IPS DF 4.7 (cell line): Measurements from ENCODE around the gene C19orf25.
"Not testable (repeated sequence)": the region's sequence is repeated elsewhere in the genome, so short reads cannot be mapped to it uniquely, and the experiment has no call there.

Experiments used
- DNase-seq: peaks from one replicate; pipeline ENCODE4 v3.0.0-alpha.2; 2013; ENCODE audit warnings: low spot score; ENCODE audit errors: extremely low read depth

C19orf25 gene

DNA sequence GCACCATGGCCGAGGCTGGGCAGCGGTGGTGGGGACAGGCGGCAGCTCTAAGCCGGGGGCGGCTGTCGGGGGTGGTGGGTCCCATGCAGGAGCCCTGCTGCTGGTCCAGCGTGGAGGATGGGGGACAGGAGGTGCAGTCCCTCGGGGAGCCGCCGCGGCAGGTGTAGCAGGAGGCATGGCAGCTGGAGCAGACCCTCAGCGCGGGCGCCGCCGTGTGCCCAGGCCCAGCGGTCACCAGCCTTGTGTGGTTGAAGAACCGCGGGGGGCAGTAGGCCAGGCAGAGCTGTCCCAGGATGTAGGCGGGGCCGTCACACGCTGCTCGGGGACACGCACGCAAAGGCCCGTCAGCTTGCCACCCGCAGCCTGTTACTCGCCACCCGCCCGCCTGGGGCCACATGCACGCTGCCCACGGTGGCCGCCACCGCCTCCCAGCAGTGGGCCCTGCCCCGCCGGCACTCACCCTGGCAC, 2.9 kb upstream of the C19orf25 start:
- no peak for DNase-seq

DNA sequence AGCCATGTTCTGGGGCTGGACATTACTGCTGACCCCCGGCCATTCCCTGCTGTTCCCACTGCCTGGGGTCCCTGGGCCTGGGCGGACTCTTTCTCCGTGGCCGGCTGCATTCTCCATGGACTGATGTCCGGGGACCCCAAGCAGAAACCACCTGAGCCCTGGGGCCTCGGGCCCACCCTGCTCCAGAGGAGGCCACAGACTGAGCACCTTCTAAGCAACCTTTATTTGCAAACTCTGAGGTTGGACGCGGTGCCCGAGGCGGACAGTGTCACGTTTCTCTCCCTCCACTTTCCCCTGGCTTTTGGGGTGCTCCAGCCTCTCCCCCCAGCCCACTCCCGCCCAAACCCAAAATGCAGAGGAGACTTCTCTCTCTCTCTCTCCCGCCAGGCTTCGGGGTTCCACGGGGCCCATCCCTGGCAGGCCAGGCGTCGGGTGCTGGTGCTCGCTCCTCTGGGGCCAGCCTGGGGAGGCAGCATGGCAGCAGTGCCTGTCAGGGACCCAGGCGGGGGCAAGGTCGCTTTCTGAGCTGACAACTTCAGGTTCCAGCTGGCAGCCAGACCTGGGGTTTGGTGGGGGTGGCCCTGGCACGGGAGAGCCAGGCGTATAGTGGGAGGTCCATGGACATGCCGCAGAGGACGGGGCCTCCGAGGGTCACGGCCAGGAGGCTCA, 2.3 kb upstream of the C19orf25 start:
- DNase-seq, result no peak

DNA sequence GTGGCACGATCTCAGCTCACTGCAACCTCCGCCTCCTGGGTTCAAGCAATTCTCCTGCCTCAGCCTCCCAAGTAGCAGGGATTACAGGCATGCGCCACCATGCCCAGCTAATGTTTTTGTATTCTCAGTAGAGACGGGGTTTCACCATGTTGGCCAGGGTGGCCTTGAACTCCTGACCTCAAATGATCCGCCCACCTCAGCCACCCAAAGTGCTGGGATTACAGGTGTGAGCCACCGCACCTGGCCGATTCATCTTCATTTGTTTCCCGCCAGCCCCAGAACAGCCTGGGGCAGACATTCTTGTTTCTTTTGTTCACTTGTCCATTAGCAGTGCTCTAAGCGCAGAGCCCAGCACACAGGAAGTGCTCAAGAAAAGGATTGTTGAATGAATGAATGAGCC, 2.0 kb downstream of the C19orf25 start:
- DNase-seq, result not testable (repeated sequence)

DNA sequence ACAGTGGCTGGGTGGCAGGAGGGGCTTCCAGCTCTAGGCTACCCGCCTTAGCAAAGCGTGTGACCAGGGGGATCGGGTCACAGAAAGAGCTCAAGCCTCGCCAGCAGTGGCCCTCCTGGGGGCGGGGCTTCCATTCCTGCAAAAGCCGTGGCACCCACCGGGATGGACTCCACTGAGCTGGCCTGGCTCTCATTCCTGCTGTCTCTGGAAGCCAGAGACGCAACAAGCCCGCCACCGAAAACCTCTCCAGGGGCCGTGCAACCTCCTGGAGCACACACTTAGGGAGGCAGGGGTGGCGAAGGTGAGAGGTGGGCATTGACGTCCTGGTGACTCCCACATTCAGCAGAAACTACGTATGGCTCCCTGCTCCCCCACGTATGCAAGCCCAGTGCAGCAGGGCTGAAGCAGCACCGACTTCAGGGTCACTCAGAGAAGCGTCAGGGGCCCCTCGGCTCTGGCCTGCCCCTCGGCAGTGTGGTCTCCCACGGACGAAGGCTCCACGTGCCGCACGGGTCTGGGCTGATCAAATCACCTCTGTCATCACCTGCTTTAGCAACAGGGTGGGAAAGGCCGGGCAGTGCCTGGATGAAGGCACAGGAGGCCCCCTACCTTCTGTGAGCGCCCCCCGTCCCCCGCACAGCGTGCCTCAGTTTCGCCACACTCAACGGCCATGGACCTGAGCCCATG, 3.1 kb downstream of the C19orf25 start:
- DNase-seq, result no peak

DNA sequence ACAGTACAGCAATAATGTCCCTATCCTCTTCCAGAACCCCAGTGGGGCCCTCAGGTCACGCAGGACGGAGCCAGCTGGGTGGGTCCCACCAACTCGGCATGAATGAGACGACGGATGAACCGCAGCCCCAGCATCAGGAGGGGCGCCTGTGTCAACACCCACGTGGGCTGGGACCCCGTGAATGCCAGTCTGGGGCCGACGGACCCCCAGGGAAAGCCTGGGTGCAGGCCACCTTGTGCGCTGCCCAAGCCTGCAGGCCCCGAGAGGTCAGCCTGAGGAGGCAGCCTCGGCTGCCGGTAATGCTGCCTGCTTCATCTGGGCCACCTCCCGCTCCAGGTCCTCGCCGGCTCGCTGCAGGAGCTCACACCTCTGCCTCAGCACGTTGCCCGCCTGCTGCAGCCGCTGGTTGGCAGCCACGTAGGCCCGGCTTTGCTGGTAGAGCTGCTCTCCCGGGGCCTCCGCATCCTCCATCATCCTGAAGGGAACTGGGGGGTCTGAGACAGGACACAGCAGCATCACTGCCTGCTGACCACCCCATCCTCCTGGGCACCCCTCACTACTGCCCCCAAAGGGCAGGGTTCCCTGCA, 4.2 kb downstream of the C19orf25 start:
- no peak for DNase-seq

DNA sequence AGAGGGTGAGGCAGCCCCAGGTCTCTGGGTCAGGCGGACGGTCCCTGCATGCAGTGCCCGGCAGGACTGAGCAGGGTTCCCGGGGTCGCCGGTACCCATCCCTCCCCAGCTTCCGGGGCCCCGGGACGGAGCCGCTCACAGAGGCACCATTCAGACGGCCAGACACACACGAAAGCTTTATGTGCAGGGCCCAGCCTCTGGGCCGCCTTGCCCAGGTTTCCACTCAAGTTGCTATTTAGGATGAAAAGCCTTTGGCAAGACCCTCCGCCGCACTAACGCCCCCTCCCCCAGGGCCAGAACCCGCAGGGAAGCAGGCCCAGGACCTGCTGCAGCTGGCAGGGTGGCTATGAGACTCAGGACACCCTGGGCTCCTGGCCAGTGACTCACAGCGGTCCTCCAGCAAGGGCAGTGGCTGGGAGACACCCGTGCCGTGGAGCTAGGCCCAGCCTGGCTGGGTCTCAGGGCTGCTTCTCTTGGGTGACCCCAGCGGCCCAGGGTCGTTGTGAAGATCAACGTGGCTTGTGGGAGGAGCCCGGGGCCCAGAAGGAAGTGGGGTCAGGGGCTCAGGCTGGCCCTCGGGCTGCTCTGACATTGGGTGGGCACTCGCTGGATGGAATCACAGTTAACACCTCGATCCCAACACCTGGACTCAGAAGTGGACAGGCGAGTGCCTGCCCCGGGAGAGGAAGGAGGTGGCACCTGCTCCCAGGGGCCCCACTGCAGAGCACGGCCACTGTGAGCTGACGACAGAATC, 4.8 kb downstream of the C19orf25 start:
- DNase-seq, result no peak

DNA sequence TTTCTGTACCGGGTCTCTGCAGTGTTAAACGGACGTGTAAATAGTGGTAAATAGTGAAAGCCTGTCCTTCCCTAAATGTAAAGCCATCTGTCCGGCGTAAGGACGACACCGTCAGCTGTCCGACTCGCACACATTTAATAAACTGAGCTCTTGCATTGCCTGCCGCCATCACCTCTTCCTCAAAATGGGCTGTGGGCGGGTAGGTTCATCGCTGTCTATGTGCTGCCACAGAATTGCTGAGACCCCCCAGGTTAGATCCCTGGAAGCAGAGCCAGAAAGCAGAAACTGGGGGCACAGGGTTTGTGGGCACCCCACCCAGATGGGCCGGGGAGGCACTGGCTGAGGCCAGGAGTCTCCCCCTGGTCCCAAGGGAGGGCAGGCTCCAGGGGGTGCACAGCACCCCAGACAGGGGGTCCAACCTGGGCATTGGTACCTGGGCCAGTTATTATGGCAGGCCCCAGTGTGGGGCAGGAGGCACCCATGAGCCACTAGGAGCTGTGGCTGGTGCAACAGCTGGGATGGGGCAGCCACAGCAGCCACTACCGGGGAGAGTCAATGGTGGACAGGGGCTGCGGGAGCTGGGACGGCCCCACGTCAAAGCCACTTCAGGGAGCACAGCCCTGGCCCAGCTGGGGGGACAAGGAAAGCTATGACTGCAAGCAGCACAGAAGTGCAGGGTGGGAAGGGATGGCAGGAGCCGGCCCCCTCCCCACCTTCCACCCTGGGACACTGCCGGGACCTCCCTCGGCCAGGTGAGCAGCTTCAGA, 5.7 kb downstream of the C19orf25 start:
- DNase-seq, result no peak

DNA sequence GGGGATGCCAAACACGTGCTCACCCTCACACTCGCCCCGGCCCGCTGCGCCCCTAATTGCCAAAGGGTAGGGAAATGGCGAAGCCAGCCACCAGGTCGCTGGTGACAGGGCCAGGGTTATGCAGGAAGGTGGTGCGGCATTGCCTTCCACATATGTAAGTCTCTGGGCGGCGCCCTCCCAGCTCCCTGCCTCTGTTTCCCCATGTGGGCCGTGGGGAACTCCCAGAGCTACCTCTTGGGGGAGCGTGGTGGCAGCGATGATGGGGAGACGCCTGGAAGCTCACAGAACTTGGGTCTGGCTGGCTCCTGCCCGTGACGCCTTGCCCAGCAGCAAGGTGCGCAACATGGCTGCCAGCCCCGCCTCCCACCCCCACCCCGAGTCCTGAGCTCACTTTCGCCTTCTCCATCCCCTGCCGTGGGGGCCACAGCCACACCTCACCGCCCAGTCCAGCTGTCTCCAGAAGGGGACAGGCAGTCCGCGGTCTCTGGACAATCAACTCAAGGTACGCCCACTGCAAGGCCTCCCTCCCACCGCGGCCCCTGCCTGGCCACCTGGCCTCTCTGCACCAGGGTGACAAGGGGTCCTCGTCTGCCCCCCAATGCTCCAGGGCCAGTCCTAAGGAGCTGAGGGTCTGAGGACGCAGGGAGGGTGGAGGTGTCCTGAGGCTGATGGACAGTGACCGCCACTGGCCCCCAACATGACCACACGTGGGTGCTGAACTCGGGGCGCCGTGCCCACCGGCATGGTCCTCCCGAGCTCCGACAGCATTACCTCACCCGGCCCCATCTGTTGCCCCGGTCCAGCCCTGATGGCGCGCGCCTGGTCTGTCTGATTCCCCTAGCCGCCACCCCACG, 6.6 kb downstream of the C19orf25 start:
- DNase-seq, result no peak

DNA sequence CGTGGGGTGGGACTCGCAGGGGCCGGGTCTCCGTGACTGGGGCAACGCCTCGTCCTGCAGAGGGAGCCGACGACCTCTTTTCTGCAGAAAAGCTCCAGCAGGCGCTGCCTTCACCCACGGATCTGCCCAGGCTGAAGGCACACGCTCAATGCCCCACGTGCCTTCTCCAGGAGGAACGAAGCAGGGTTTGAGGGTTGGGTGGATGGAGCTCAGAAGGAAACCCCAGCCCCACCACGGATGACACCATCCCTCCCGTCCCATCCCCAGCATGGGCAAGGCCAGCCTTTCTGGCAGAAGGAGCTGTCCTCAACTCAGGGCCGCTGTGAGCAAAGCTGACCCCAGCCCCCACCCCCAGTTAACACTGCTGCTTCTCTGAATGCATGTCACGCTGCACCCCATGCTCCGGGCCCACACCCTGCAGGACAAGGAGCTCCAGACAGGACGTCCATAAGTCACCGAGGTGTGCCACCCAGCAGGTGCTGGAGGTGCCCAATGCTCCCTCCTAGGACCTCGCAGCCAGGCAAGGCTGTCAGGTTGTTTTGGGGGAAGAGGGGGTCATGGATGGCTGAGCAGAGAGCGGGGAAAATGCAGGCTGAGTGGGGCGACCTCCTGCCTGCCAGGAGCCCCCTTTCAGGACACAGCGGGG, 7.4 kb downstream of the C19orf25 start:
- DNase-seq, result no peak

DNA sequence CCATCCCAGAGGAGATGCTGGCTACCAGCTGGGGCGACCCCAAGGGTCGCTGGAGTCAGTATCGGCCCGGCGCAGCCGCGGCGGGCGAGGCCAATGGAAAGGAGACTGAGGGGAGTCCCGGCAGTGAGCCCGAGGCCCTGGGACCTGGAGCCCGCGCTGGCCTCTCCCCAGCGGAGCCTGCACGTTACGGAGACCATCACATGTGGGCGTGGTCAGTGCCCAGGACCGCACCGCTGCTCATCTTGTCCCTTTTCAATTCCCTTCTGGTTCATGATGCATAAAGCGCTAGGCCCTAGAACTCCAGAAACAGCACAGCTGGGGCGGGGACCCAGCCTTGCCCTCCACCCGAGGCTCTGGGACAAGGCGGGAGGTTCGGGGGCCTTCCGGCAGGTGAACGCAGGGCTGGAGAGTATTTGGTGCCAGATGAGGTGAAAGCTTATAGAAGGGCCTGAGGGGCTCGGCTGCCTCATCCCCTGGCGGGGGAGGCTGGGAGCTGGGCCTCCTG, 8.0 kb downstream of the C19orf25 start:
- no peak for DNase-seq

DNA sequence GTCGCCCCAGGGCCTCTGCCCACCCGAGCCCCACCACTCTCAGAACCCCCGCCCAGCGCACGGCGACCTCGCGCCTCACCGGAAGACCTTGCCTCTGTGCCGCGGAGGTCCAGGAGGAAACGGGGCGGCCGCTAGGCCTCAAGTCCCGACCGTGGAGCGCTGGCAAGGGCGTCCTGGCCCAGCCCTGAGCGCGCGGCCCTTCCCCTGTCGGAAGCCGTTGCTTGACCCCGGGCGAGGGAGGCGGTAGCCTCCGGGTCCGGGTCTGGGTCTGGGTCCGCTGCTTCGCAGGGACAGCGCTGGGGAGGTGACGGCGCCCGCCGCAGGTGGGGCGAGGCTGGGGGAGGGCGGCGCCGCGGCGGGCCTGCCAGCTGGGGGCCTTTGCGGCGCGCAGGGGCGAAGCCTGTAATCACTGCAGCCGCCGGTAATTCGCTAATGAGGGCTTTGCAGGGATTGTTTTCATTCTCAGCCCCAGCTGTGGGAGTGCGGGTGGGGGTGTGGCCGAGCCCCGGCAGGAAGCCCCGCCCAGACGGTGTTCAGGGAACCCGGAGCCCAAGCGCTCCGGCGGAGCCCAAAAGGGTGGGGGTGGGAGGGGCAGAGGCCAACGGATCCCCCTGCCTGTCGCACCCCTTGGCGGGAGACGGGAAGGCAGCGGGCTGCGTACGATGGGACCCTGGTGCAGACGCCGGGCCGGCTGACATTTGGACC, 8.6 kb downstream of the C19orf25 start:
- DNase-seq, result no peak

DNA sequence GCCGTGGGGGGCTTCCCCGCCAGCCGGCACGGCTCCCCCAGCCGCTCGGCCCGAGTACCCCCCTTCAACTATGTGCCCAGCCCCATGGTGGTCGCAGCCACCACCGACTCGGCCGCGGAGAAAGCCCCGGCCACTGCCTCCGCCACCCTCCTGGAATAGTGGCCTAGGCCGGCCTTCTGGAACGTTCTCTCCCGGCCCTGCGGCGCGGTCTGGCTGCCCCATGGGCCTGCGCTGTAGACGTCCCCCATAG, 9.0 kb downstream of the C19orf25 start:
- DNase-seq, result no peak

DNA sequence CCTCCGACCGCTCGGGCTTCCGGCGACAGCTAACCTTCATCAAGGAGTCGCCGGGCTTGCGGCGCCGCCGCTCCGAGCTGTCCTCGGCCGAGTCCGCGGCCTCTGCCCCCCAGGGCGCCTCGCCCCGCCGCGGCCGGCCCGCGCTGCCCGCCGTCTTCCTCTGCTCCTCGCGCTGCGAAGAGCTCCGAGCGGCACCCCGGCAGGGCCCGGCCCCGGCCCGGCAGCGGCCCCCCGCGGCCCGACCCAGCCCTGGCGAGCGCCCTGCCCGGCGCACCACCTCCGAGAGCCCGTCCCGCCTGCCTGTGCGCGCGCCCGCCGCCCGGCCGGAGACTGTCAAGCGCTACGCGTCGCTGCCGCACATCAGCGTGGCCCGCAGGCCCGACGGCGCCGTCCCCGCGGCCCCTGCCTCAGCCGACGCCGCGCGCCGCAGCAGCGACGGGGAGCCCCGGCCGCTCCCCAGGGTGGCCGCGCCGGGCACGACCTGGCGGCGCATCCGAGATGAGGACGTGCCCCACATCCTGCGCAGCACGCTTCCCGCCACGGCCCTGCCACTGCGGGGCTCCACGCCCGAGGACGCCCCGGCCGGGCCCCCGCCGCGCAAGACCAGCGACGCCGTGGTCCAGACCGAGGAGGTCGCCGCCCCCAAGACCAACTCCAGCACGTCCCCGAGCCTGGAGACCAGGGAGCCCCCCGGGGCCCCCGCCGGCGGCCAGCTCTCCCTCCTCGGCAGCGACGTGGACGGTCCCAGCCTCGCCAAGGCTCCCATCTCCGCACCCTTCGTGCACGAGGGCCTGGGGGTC, 9.6 kb downstream of the C19orf25 start:
- DNase-seq, result no peak

DNA sequence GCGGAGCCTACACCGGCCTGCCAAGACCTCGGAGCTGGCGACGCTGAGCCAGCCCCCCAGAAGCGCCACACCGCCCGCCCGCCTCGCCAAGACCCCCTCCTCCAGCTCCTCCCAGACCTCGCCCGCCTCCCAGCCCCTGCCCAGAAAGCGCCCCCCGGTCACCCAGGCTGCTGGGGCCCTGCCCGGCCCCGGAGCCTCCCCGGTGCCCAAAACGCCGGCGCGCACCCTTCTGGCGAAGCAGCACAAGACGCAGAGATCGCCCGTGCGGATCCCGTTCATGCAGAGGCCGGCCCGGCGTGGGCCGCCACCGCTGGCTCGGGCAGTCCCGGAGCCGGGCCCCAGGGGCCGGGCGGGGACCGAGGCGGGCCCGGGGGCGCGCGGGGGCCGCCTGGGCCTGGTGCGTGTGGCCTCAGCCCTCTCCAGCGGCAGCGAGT, 10.2 kb downstream of the C19orf25 start:
- no peak for DNase-seq

DNA sequence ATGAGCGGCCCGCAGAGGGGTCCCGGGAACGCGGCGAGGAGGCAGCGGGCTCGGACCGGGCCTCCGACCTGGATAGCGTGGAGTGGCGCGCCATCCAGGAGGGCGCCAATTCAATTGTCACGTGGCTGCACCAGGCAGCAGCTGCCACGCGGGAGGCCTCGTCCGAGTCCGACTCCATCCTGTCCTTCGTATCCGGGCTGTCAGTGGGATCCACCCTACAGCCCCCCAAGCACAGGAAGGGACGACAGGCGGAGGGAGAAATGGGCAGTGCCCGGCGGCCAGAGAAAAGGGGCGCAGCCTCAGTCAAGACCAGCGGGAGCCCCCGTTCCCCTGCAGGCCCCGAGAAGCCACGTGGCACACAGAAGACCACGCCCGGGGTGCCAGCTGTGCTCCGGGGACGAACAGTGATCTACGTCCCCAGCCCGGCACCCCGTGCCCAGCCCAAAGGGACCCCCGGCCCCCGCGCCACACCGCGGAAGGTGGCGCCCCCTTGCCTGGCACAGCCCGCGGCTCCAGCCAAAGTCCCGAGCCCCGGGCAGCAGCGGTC, 10.7 kb downstream of the C19orf25 start:
- DNase-seq, result no peak

DNA sequence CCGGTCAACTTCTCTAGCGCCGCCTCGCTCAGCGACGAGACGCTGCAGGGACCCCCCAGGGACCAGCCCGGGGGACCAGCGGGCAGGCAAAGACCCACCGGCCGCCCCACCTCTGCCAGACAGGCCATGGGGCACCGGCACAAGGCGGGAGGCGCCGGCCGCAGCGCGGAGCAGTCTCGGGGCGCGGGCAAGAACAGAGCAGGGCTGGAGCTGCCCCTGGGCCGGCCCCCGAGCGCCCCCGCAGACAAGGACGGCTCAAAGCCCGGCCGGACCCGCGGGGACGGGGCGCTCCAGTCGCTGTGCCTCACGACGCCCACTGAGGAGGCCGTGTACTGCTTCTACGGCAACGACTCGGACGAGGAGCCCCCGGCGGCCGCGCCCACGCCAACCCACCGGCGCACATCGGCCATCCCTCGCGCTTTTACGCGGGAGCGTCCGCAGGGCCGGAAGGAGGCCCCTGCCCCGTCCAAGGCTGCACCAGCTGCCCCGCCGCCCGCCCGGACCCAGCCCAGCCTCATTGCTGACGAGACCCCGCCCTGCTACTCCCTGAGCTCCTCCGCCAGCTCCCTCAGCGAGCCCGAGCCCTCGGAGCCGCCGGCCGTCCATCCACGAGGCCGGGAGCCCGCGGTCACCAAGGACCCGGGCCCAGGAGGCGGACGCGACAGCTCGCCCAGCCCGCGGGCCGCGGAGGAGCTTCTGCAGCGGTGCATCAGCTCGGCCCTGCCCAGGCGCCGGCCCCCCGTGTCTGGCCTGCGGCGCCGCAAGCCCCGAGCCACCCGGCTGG, 11.3 kb downstream of the C19orf25 start:
- no peak for DNase-seq

DNA sequence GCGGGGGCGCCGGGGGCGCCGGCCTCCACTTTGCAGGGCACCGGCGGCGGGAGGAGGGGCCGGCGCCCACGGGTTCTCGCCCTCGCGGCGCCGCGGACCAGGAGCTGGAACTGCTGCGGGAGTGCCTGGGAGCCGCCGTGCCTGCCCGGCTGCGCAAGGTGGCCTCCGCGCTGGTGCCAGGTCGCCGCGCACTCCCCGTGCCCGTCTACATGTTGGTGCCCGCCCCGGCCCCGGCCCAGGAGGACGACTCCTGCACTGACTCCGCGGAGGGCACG, 11.9 kb downstream of the C19orf25 start:
- no peak for DNase-seq
